Suprapubic skin (tissue), 4 donors: ENCODE data around the gene MAML2. TPM values are rescaled to one million over a fixed set of nuclear protein-coding genes. Genes with fewer than 3 reads are reported as not detected.
A peak's percentile ranks its signal among the peaks of the same experiment; 100 is the strongest.

Source experiments
- DNase-seq, 2 donors: peaks; one replicate each; pipeline ENCODE4 v3.0.0-alpha.2; 2019; ENCODE audit warnings: low spot score in 2 of 2
- H3K27ac ChIP-seq: fragments of 200-600 bp; sonication (generic); one replicate; pipeline ENCODE4 v1.5.1; 2019
- H3K27me3 ChIP-seq: fragments of 200-600 bp; sonication (generic); one replicate; pipeline ENCODE4 v1.5.1; 2019
- H3K36me3 ChIP-seq: fragments of 200-600 bp; sonication (generic); one replicate; pipeline ENCODE4 v1.5.1; 2019
- H3K4me1 ChIP-seq: fragments of 200-600 bp; sonication (generic); one replicate; pipeline ENCODE4 v1.5.1; 2019
- H3K4me3 ChIP-seq: fragments of 200-600 bp; sonication (generic); one replicate; pipeline ENCODE4 v1.5.1; 2019; ENCODE audit warnings: mild to moderate bottlenecking
- H3K9me3 ChIP-seq: fragments of 200-600 bp; sonication (generic); one replicate; pipeline ENCODE4 v1.5.1; 2019
- CTCF ChIP-seq, 2 donors: fragments of 200-600 bp in 1 of 2; fragments of 450-650 bp in 1 of 2; sonication (generic) in 1 of 2; IDR thresholded peaks; one replicate each; pipeline ENCODE4 v1.5.1; 2016 to 2019; ENCODE audit warnings: antibody characterized with exemption in 2 of 2, mild to moderate bottlenecking in 1 of 2, moderate library complexity in 1 of 2
- EP300 ChIP-seq: sonication (generic); formaldehyde crosslinking; IDR thresholded peaks from one replicate; pipeline ENCODE4 v1.6.1; 2017; ENCODE audit warnings: antibody characterized with exemption
- POLR2A ChIP-seq, 2 donors: fragments of 450-650 bp; IDR thresholded peaks; one replicate each; pipeline ENCODE4 v1.6.1; 2017; ENCODE audit warnings: antibody characterized with exemption in 2 of 2, mild to moderate bottlenecking in 2 of 2, moderate library complexity in 2 of 2
- POLR2AphosphoS5 ChIP-seq, 3 donors: sonication (generic); formaldehyde crosslinking; IDR thresholded peaks; one replicate each; pipeline ENCODE4 v1.6.1; 2017; ENCODE audit warnings: antibody characterized with exemption in 3 of 3
- WGBS: methylation state at CpG from one replicate; pipeline ENCODE4 v1.1.5; 2018; 5-methylcytosine and 5-hydroxymethylcytosine counted together
- total RNA-seq, 4 donors: library from RNA; depleted of rRNA; stranded (reverse); fragments of >200 nt; gene quantifications; one replicate each; pipeline ENCODE4 v1.1.0, GENCODE V29; 2016

Gene MAML2
- total RNA-seq, 4 donors from 2014 or later, result 24.9 to 44.4 (median 30.9) TPM

GRCh38 chr11:96334219-96334618 lies 8.8 kb downstream of the MAML2 start:
- no peaks in the 10 kb centered on the region for H3K27me3 ChIP-seq
- H3K36me3 ChIP-seq, result no peaks in the 10 kb centered on the region
- WGBS, result 92% methylated on average over 4 of the region's 4 CpGs
- no peak for DNase-seq
- H3K4me3 ChIP-seq, result no peak overlapping the region
- TF ChIP-seq CTCF (IDR thresholded peaks at IDR 0.05), result no peak
- no peak for TF ChIP-seq POLR2AphosphoS5 (IDR thresholded peaks at IDR 0.05)
- TF ChIP-seq EP300, result no peak
- no peak for TF ChIP-seq POLR2A (IDR thresholded peaks at IDR 0.05)
- H3K27ac ChIP-seq, result no peak overlapping the region
- peaks cover 70% of the 10 kb centered on the region for H3K4me1 ChIP-seq
- no peaks in the 10 kb centered on the region for H3K9me3 ChIP-seq

GRCh38 chr11:96333191-96333719 lies 9.7 kb downstream of the MAML2 start:
- Histone ChIP-seq H3K9me3 (no peaks in the 10 kb centered on the region), H3K27me3 (no peaks in the 10 kb centered on the region), H3K27ac (peak overlapping the region; percentile 52), H3K4me1 (peaks cover 68% of the 10 kb centered on the region), H3K4me3 (no peak overlapping the region), H3K36me3 (no peaks in the 10 kb centered on the region)
- TF ChIP-seq CTCF (IDR thresholded peaks at IDR 0.05), result no peak
- TF ChIP-seq POLR2AphosphoS5 (IDR thresholded peaks at IDR 0.05), result no peak
- TF ChIP-seq EP300, result no peak
- no peak for TF ChIP-seq POLR2A (IDR thresholded peaks at IDR 0.05)
- 46% methylated on average over 4 of the region's 4 CpGs for WGBS
- no peak for DNase-seq

- Histone ChIP-seq H3K4me1 (peaks cover 58% of the 10 kb centered on the region), H3K9me3 (no peaks in the 10 kb centered on the region), H3K27me3 (no peaks in the 10 kb centered on the region), H3K27ac (peak overlapping the region; percentile 52), H3K4me3 (no peak overlapping the region), H3K36me3 (no peaks in the 10 kb centered on the region)
- TF ChIP-seq POLR2AphosphoS5 (IDR thresholded peaks at IDR 0.05) (no peak), CTCF (IDR thresholded peaks at IDR 0.05) (no peak), POLR2A (IDR thresholded peaks at IDR 0.05) (no peak), EP300 (no peak)
- DNase-seq, result no peak
- 57% methylated on average over 8 of the region's 8 CpGs for WGBS
Observed at GRCh38 chr11:96332126-96332771, 10.7 kb downstream of the MAML2 start.

GRCh38 chr11:96331699-96332116 lies 11.3 kb downstream of the MAML2 start:
- peak overlapping the region; percentile 52 for H3K27ac ChIP-seq
- H3K27me3 ChIP-seq, result no peaks in the 10 kb centered on the region
- H3K4me1 ChIP-seq, result peaks cover 52% of the 10 kb centered on the region
- WGBS, result 87% methylated on average over 7 of the region's 7 CpGs
- no peaks in the 10 kb centered on the region for H3K9me3 ChIP-seq
- no peak for DNase-seq
- H3K36me3 ChIP-seq, result no peaks in the 10 kb centered on the region
- no peak for TF ChIP-seq POLR2AphosphoS5 (IDR thresholded peaks at IDR 0.05)
- no peak overlapping the region for H3K4me3 ChIP-seq

DNA sequence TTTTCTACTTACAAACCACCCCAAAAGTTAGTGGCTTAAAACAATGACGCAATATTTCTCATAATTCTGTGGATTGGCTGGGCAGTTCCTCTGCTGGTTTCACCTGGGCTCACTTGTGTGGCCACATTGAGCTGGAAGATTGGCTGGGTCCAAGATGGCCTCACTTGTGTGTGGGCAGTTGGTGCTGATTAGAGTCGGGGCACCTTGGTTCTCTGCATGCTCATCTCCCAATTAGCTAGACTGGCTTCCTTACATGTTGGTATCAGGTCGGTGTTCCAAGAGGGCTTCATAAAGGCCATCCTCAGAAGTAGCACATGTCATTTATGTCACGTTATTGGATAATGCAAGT lies 12.5 kb downstream of the MAML2 start:
- no peak for TF ChIP-seq CTCF (IDR thresholded peaks at IDR 0.05)
- TF ChIP-seq EP300, result no peak
- H3K9me3 ChIP-seq, result no peaks in the 10 kb centered on the region
- no peak for DNase-seq
- 100% methylated on average over 4 of the region's 4 CpGs for whole genome bisulfite sequencing
- H3K27ac ChIP-seq, result no peak overlapping the region
- H3K4me3 ChIP-seq, result no peak overlapping the region
- H3K4me1 ChIP-seq, result peaks cover 55% of the 10 kb centered on the region
- H3K36me3 ChIP-seq, result no peaks in the 10 kb centered on the region
- no peaks in the 10 kb centered on the region for H3K27me3 ChIP-seq
